Spleen (tissue), 7 donors: ENCODE measurements around the gene SYNPO.

Source experiments
- POLR2AphosphoS5 ChIP-seq, 3 donors: sonication (generic); formaldehyde crosslinking; IDR thresholded peaks; one replicate each; pipeline ENCODE4 v1.5.1; 2017; ENCODE audit warnings: antibody characterized with exemption in 3 of 3
- TF ChIP-seq, protein P1 (sequence below), 11 experiments: fragments of 200-600 bp in 7 of 11; fragments of 450-650 bp in 4 of 11; sonication (generic) in 4 of 11; IDR thresholded peaks in 8 of 11; conservative IDR thresholded peaks in 3 of 11; 1 replicate in 7 of 11; 2 replicates in 4 of 11; pipeline versions ENCODE4 v1.4.0 to v1.8.0; 2016 to 2021; ENCODE audit warnings: antibody characterized with exemption in 11 of 11, inconsistent platforms in 4 of 11, mild to moderate bottlenecking in 1 of 11
- donor health status: DM: no; HTN: no; CAD: no; lungs with moderate emphysema.
- donor health status: DM: no; HTN: no; CAD: no.
- donor health status: DM: no; HTN: no; CAD: no.

DNA sequence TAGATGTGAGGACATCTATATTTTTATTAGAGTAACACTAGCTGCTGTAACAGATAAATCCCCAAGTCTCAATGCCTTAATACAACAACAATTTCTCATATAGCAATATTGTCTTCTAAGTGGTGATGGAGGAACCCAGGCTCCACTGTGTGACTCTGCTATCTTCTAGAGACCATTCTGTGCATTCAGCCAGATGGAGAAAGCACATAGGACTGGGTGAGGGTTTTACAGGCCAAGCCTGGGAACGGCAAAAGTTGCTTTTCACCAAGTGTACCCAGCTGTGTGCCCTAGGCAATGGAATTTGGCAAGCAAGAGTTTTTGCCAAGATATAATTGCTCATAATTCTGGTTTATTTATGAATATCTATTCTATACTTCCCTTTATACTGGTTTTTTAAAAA lies 48.7 kb downstream of the SYNPO start:
- TF ChIP-seq, protein P1, sequence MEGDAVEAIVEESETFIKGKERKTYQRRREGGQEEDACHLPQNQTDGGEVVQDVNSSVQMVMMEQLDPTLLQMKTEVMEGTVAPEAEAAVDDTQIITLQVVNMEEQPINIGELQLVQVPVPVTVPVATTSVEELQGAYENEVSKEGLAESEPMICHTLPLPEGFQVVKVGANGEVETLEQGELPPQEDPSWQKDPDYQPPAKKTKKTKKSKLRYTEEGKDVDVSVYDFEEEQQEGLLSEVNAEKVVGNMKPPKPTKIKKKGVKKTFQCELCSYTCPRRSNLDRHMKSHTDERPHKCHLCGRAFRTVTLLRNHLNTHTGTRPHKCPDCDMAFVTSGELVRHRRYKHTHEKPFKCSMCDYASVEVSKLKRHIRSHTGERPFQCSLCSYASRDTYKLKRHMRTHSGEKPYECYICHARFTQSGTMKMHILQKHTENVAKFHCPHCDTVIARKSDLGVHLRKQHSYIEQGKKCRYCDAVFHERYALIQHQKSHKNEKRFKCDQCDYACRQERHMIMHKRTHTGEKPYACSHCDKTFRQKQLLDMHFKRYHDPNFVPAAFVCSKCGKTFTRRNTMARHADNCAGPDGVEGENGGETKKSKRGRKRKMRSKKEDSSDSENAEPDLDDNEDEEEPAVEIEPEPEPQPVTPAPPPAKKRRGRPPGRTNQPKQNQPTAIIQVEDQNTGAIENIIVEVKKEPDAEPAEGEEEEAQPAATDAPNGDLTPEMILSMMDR (IDR thresholded peaks at IDR 0.05 in 8 of 11, conservative IDR thresholded peaks at IDR 0.05 in 3 of 11): no peak
- TF ChIP-seq POLR2AphosphoS5 (IDR thresholded peaks at IDR 0.05): no peak
